Fibroblast of pulmonary artery (primary cell): Measurements from ENCODE around the gene GALNTL6.

Experiments
- DNase-seq: peaks from one replicate; pipeline ENCODE4 v3.0.0-alpha.2; 2010; ENCODE audit warnings: low read depth
- H3K4me3 ChIP-seq: replicated peaks from 2 replicates; pipeline ENCODE4 v1.5.1; 2011; ENCODE audit warnings: low read depth, mild to moderate bottlenecking, control low read depth, low read length, moderate library complexity
- CTCF ChIP-seq: IDR thresholded peaks from 2 replicates; pipeline ENCODE4 v1.5.1; 2011; ENCODE audit warnings: mild to moderate bottlenecking, control low read depth, low read length, inconsistent platforms; ENCODE audit errors: missing control alignments

GALNTL6 gene

GRCh38 chr4:171978216-171978615 lies 165.0 kb downstream of the GALNTL6 start:
- DNase-seq = no peak
- no peak overlapping the region for H3K4me3 ChIP-seq
- no peak for TF ChIP-seq CTCF

- no peak for DNase-seq
- H3K4me3 ChIP-seq = no peak overlapping the region
- TF ChIP-seq CTCF = no peak
Measured at GRCh38 chr4:171979461-171979860, 166.3 kb downstream of the GALNTL6 start.

GRCh38 chr4:171981185-171981584 lies 168.0 kb downstream of the GALNTL6 start:
- DNase-seq = no peak
- no peak overlapping the region for H3K4me3 ChIP-seq
- TF ChIP-seq CTCF = no peak

DNA sequence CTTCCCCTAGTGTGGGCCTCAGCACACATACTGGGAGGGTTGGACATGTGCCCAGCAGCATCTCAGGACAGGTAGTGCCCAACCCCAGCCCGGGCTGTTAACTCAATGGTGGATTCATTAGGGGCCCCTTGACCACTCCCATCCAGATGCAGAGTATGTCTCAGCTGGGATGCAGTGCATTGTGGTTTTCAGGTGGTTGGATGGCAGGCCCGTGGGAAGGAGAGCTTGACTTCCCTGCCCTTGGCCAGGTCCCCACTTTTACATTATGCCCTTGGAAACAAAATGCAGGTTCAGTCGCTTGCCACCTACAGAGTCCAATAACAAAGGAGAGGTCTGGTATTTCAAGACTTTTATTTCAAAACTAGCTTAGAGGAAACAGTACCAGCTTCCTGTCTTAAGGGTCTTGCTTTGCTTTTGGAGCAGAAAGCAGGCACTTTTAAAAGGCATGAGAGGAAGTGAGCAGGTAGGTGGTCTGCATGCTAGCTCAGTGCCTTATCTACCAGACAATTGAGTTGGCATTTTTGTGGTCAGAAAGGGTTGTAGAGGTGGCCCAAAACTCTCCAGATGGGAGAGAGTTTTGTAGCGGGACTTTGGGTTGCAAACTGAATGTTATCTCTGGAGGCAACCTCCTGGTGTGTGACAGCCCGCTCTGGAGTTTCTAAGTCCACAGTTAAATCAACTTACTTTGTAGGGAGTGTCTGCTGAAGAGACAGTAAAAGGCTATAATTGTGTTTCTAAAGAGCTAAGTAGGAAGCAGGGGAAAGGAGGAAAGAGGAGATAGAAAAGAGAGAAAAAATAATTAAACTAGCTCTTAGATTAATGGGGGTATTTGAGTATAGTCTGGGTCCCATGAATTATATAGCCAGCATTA lies 171.0 kb downstream of the GALNTL6 start:
- no peak overlapping the region for H3K4me3 ChIP-seq
- no peak for DNase-seq
- no peak for TF ChIP-seq CTCF

- no peak overlapping the region for H3K4me3 ChIP-seq
- TF ChIP-seq CTCF = no peak
- no peak for DNase-seq
Measured at GRCh38 chr4:171985129-171985528, 171.9 kb downstream of the GALNTL6 start.

DNA sequence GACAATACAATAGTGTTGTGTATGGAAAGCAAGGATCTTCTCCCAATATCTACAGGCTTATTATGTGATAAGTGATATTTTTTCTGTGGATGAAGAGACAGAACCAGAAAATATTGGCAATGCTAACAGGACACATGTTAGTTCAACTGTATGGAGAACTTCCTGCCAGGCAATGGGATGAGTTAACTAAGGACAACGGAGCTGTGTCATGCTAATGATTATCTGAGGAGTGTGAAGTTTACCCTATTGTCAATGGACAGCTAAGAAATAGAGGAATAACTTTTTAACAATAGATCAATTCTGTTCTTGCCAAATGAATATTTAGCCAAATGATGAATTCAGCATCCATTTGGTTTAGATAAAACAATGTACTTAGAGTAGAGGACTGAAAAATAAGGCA lies 180.0 kb downstream of the GALNTL6 start:
- no peak overlapping the region for H3K4me3 ChIP-seq
- no peak for TF ChIP-seq CTCF
- no peak for DNase-seq

- no peak for TF ChIP-seq CTCF
- no peak for DNase-seq
- H3K4me3 ChIP-seq = no peak overlapping the region
Measured at GRCh38 chr4:172007889-172008288, 194.7 kb downstream of the GALNTL6 start.
